ENCODE data around the gene FFAR4.
"Not testable (repeated sequence)": the region's sequence is repeated elsewhere in the genome, so short reads cannot be mapped to it uniquely, and the experiment has no call there.

The FFAR4 gene

DNA sequence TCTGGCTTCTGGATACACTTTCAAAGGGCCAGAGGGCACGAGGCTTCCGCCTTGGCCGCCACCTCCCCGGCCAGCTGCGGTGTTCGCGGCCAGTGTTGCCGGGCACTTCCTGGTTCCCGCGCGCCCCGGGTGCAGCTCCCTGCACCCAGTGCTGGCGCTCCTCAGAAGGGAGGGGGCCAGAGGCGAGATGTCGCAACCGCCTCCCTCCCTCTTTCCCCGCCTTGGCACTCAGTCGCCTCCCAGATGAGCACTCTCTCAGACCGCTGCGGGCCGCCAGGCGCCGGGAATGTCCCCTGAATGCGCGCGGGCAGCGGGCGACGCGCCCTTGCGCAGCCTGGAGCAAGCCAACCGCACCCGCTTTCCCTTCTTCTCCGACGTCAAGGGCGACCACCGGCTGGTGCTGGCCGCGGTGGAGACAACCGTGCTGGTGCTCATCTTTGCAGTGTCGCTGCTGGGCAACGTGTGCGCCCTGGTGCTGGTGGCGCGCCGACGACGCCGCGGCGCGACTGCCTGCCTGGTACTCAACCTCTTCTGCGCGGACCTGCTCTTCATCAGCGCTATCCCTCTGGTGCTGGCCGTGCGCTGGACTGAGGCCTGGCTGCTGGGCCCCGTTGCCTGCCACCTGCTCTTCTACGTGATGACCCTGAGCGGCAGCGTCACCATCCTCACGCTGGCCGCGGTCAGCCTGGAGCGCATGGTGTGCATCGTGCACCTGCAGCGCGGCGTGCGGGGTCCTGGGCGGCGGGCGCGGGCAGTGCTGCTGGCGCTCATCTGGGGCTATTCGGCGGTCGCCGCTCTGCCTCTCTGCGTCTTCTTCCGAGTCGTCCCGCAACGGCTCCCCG lies at the start of gene FFAR4:
Gene FFAR4 (plus strand): TSS at position 231 of the 842 bp plus-strand sequence. CDS start 56 bp downstream, at position 287.
- DNase-seq = no peak

DNA sequence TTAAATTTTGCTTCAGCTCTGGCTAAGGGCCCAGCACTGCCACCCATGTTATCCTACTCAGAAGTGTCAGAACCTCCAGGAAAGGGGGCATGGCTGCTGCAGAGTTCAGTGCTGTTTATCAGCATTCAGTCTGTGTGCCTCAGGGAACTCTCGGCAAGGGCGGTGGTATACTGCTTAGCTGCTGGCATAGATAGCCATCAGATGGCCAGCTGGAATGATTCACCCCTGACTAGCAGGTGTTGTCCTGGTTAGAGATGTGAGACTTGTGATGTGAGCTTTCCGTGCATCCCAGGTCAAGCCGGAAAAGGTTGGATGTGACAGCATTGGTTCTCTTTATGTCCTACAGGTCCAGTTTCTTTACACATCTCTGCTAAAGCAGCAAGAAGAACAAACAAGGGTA lies 47.9 kb upstream of the FFAR4 start:
- DNase-seq = no peak

DNA sequence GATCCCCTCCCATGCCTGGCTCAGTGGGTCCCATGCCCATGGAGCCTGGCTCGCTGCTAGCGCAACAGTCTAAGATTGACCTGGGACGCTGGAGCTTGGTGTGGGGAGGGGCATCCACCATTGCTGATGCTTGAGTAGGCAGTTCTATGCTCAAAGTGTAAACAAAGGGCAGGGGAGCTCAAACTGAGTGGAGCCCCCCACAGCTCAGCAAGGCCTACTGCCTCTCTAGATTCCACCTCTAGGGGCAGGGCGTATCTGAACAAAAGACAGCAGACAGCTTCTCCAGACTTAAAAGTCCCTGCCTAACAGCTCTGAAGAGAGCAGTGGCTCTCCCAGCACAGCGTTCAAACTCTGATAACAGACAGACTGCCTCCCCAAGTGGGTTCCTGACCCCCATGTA lies 31.2 kb upstream of the FFAR4 start:
- DNase-seq = no peak

DNA sequence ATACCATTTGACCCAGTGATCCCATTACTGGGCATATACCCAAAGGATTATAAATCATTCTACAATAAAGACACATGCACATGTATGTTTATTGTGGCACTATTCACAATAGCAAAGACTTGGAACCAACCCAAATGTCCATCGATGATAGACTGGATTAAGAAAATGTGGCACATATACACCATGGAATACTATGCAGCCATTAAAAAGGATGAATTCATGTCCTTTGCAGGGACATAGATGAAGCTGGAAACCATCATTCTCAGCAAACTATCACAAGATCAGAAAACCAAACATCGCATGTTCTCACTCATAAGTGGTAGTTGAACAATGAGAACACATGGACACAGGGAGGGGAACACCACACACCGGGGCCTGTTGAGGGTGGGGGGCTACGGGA lies 25.6 kb upstream of the FFAR4 start:
- not testable (repeated sequence) for DNase-seq

DNA sequence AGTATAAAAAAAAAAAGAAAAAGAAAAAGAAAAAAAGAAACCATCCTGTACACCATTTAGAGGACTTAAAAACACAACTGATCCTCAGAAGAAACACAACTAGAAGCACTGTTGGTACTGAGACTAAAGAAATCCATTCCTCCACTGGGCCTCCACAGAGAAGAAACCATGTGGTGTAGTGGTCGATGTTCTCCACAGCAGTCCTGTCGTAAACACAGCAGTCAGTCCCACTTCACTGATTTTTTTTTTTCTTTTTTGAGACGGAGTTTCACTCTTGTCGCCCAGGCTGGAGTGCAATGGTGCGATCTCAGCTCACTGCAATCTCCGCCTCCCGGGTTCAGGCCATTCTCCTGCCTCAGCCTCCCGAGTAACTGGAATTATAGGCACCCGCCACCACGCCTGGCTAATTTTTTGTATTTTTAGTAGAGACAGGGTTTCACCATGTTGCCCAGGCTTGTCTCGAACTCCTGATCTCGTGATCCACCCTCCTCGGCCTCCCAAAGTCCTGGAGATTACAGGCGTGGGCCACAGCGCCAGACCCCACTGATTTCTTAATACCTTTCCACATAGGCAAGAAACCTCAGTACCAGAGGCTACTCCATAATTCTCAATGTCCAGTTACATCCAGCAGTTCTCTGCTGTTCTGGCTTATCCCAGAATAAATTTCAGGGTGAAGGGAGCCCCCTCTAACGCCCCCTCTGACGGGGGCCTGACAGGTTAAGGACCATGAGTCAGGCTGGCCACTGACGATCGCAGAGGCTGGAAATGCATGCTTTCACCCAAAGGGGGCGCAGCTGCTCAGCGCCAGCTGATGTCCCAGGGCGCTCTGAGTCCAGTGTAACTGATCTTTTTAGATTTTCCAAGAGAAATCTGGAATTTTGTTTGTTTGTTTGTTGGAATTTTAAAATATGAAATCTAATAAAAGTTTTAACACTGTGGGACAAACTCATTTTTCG lies 24.8 kb upstream of the FFAR4 start:
- DNase-seq = no peak

DNA sequence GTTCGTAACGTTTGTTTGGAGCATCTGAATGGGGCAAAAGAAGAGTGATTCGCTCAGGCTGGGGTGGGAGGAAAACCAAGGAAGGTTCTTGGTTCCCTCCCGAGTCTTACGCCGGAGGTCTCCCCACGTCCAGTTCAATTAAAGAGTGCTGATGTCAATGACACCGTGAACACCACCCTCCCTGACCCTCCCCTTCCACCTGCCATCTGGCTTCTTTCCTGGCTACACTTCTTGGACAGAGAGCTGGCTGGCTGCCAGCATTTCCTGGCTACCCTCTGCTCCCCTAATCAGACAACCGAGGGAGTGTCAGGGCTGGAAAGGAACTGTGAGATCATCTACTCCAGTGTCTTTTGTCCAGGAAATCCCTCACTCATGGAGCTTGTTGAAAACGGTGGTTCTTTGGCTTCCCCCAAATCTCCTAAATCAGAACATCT lies 24.1 kb upstream of the FFAR4 start:
- no peak for DNase-seq

DNA sequence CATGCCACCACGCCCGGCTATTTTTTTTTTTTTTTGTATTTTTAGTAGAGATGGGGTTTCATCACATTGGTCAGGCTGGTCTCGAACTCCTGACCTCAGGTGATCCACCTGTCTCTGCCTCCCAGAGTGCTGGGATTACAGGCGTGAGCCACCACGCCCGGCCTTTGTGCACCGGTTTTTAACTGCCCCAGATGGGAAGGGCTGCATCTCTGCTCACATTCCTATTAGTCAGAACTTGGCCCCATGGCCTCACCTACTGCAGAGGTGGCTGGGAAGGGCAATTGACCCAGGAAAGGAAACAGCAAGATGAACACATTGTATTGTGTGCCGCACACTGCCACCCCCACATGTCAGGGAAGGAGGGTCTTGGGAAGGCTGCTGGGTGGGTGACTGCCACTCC lies 19.5 kb upstream of the FFAR4 start:
- DNase-seq = not testable (repeated sequence)

DNA sequence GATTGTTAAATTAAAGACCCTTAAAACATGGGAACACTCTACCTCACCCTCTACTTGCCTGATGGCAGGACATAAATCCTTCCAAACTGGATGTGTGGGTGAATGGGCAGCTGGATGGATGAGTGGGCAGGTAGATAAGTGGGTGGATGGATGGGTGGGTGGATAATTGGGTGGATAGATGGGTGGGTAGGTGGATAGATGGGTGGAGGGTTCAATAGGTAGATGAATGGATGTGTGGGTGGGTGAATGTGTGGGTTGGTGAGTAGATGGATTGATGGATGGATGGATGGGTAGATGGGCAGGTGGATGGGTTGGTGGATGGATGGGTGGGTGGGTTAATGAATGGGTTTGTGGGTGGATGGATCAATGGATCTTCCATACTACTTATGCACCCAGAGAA lies 18.9 kb upstream of the FFAR4 start:
- DNase-seq = no peak

DNA sequence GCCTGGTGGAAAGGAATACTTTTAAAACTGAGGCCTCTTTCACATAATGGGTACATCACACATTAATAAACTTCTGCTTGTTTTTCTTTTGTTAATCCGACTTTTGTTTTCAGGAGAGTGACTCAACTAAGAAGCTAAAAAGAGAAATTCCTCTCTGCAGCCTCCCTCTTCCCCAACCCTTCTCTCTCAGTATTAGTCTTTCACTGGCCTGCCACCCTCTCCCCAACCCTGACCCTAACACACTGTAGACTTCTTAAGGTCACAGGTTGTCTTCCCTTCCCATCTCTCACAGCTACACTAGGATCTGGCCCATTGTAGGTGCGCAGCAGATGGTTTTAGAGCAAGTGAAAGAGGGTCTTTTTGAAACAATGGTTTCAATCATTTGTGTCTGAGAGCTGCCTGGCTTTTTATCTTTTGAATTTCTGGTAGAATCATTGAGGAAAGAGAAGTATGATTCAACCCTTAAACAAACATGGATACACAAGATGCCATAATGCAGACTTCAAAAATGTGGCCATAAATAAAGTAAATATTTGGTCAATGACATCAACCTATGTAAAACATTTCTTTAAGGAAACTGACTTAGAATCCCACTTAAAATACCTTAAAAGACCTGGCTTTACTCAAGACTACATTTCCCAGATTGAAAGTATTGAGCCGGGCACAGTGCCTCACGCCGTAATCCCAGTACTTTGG lies 17.9 kb upstream of the FFAR4 start:
- no peak for DNase-seq

DNA sequence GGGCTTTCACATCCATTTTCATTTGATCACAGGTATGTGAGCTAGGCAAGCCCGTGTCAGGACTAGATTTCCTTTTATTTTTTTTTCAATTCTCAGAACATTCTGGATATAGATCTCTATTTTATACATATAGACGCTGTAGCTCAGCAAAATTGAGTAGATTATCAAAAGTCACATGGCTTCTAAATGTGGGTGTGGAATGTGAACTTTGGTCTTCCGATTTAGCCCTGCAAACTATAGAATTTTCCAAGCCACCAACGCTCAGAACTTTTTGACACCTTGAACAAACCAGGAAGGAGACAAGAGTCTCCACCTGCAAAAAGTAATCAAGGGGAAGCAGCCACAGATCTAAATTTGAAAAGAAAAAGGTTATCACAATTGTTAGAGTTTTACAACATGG lies 15.9 kb upstream of the FFAR4 start:
- no peak for DNase-seq

DNA sequence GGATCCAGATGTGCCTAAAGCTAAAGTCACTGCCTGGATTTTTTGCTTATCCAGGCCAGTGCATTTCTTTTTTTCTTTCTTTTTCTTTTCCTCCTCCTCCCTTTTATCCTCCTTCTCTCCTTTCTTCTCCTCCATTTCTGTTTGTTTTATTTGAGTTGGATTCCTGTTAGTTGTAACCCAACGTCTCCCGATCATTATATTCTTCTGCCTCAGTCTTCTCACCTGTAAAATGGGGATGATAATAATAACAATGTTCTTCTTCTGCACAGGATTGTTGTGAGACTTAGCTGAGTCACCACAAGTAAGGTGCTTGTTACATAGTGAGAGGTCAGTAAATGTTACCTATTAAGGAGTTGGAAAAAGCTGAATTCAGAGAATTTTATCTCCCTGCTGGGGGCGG lies 13.7 kb upstream of the FFAR4 start:
- DNase-seq = no peak

DNA sequence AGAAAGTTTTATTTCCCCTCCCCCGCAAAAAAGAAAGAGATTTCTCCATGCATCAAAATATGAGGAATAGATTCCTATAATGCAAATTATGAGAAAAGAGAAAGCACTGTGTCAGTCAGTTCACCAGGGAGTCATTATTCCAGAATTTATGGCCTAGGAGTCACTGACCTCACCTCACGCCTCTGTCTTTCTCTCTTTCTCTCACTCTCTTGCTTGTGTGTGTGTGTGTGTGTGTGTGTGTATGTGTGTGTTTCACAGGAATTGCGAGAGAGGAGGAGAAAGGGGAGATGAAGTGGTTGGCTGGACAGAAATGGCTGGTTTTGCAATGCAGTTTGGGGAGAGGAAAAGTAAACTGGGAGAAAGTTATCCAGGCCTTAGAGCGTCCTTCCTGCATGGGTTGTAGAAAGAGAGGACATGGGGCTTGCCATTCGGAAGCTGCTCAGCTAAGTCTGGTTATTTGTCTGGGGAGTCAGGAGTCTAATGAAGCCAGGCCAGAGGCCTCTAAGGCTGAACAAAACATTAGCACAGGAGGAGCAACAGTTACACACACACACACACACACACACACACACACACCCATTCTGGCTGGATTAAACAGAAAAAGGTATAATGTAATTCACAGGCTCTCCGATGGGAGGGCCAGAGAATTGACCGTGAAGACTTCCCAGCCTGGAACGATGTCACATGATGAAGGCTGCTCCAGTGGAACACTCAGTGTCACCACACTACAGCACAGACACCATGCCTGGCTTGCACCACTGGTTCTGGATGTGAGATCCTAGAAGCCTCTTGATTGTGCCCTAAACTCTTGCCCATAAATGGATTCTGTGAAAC lies 12.8 kb upstream of the FFAR4 start:
- no peak for DNase-seq

DNA sequence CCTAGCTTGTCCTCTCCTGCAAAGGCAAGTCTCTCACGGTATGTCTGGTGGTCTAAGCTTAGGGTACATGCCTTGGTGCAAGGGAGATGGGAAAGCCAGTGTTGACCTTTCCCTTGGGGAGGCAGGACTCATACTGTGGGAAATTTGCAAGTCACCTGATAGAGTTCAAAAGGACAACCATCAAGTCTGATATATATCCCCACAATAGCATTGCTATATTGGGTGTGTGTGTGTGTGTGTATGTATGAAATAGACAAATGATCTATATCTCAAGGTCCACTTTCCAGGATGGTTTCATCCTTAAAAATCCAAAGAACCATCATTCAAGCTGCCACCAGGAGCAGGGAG lies 12.2 kb upstream of the FFAR4 start:
- no peak for DNase-seq

DNA sequence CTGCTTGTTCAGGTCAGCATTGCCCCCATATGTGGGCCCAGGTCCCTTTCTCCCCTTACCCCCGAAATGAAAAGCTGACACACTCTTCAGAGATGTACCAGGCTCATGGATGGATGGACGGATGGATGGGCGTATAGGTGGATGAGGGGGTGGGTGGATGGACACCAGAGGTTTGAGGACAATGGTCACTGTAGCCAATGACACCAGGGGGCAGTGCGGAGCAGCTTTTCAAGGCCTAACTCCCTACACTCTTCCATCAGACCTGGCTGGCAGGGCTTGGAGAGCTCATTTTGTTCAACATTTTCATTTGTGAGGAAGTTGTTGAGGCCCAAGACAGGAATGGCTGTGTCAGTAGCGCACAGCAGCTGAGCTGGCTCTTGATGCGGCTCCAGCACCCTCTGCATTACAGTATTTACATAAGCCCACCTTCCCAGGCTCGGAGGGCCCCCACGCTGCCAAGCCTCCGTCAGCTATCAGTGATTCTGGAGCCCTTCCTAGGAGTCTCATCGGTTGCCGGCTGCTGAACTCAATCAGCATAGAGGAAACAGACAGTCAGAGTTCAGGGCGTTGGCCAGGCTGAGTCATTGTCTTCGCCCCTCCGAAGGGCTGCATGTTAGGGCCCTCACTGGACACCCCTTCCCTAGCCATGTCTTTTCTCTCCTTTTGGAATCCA lies 11.6 kb upstream of the FFAR4 start:
- no peak for DNase-seq

DNA sequence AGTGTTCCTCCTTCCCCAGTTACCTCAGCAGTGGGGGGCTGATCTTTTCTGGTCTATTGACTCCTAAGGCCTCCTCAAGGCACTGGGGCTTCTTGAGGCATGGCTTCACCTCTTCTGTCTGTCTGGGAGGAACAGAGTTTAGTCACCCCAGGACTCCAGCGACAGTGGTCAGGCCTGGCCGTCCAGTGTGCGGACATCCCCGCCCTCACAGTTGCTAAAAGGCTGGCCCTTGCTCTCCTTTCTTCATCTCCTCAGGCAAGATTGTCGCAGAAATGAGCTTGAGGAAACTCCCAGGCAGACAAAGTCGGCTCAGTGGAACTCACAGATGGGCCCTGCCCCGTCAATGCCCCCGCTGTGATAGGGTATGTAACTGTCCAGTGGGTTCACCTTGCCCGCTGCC lies 7.0 kb upstream of the FFAR4 start:
- no peak for DNase-seq

DNA sequence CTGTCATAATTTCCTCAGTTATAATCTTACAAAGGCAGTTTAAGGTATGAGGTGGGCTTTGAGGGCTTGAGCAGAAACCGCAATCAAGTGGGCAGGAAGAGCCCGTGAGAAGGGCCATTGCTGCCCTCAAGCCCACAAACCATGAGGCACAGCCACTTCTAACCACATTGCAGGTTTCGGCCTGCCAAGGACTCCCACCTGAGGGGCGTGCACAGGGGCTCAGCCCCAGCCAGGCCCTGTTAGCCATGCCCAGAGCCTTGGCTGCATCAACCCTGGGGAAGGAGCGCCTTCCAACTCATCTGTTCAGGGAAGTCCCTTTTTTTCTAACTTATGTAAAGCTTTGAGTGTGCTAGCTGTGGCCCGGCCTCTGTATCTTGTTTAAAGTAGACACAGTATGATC lies 5.9 kb upstream of the FFAR4 start:
- no peak for DNase-seq

DNA sequence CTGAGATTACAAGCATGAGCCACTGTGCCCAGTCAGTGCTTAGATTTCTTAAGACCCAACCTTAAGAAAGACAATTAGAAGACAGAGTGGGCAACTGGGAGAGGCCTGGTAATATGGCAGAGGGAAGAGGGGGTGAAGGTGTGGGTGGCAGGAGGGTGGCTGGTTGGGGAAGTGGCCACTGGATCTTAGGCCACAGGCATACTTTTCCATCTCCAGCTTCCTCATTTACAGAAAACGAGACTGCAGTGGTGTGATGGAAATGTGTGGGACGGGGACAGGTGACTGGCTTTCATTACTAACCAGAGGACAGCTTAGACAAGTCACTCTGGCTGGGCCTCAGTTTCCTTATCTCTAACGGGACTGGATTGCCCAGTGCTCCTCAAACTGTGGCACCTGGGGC lies 1.0 kb upstream of the FFAR4 start:
- DNase-seq = no peak

DNA sequence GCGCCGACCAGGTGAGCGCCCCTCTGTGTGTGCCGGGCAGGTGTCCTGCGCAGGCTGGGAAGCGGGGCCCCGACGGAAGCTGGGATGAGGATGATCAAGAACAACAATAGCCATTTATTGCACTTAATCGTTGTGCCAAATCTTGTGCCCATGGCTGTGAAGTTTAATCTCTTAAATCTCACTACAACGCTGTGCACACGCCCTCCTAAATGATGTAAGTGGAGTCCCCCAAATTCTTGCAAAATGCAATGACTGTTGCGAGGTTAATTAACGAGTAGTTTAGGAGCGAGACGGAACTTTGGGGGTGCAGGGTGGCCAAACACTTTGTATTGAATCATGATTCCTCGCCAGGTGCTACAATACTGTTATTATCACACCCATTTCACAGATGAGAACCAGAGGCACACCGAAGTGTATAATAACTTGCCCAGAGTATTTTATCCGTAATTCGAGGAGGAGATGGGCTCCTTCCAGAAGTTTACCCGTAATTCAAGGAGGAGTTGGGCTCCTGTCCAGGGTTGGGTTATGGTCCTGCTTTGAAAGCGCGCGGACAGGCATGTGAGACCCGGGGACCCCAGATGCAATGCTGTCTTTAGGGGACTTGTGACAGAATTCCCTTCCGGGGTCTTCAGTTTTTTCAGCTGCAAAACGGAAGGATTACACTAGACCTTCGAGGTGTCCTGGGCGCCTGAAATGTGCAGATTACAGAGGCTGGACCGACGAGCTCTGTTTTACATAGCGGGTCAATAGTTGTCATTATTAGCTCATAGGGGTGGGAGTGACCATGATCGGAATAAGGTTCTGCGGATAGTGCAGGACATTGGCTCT lies 1.0 kb downstream of the FFAR4 start:
- no peak for DNase-seq

DNA sequence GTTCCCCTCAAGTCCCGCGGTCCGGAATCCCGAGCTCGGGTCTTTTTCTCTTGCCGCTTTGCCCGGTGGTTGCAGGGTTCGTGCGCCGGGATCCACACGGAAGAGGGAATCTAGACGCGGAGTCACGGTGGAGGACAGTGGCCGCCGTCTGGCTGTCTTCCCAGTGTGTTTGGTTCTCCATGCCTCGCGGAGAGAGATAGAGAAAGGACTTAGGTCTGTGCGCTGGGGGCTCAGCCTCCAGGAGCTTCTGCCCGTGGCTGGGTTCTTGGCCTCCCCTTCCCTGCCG lies 1.6 kb downstream of the FFAR4 start:
- no peak for DNase-seq

DNA sequence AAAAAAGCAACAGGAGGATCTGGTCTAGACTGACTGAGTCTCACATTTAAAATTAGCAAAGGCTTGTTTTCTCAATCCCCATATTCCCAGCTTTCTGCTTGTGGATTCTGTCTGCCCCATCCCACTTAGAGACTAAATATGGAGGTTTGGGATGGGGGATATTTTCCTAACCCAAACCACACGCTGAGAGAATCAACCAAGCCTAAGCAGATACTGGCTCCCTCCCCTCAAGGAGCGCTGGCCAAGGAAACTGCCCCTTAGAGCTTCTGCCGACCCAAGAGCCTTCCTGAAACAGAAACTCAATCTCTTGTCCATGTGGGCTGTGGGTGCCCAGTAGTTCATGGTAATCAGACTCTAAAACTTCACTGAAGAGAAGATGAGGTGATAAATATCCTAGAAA lies 3.9 kb downstream of the FFAR4 start:
- DNase-seq = no peak

DNA sequence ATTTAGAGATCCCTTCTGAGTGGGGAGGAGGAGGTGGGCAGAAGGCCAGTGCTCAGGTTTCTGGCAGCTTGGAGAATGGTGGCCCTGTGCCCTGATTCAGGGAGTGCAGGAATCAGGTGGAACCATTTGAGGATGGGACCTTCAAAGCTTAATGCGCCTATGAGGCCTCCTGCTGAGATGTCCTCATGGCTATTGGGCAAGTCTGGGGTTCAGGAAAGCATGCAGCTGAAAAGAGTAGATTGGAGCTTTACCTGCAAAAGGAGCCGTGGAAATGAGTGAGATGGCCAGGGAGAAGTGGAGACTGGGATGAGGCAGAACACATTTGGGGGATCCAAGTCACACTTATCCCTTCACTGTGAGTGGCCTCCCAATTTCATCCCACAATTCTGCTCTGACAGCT lies 6.1 kb downstream of the FFAR4 start:
- DNase-seq = no peak

Measured in cortex of kidney (tissue), 1 donor.